ENCODE measurements around the gene EGR4.
A peak's percentile ranks its signal among the peaks of the same experiment; 100 is the strongest.

Gene EGR4

GRCh38 chr2:73293534-73294171 lies at the start of gene EGR4:
Gene EGR4 (minus strand): TSS chr2:73293548. CDS start chr2:73293317, 231 bp downstream.
- DNase-seq: peak; percentile 86

GRCh38 chr2:73341039-73341438 lies 47.7 kb upstream of the EGR4 start:
- DNase-seq: no peak

GRCh38 chr2:73339201-73339600 lies 45.9 kb upstream of the EGR4 start:
- DNase-seq: no peak

DNA sequence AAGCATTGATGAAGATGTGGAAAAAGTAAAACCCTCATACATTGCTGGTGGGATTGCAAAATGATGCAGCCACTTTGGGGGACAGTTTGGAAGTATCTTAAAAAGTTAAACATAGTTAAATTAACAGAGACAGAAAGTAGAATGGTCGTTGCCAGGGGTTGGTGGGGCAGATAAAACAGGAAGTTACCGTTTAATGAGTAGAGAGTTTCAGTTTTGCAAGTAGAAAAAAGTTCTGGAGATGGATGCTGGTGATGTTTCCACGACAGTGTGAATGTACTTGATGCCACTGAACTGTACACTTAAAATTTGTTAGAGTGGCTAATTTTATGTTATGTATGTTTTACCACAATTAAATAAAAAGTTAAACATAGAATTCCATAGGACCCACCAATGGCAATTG lies 44.5 kb upstream of the EGR4 start:
- DNase-seq: no peak

GRCh38 chr2:73334620-73335019 lies 41.3 kb upstream of the EGR4 start:
- no peak for DNase-seq

DNA sequence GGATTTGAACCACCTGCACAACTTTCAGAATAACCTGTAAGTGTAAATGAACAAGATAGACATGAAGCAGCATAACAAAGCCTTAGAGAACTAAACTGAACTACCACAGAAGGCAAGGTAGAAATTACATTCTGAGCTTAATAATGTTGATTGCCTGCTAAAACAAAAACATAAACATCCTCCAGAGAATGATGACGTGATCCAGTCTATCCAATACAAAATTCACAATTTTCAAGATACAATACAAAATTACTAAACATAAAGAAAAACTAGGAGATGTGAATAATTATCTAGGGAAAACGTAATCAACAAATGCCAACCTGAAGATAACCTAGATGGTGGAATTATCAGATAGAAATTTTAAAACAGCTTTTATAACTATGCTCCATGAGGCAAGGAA lies 40.7 kb upstream of the EGR4 start:
- DNase-seq: no peak

- no peak for DNase-seq
These were observed 40.2 kb upstream of the EGR4 start for GRCh38 chr2:73333564-73333963.

- no peak for DNase-seq
These were observed 30.9 kb upstream of the EGR4 start for GRCh38 chr2:73324126-73324725.

DNA sequence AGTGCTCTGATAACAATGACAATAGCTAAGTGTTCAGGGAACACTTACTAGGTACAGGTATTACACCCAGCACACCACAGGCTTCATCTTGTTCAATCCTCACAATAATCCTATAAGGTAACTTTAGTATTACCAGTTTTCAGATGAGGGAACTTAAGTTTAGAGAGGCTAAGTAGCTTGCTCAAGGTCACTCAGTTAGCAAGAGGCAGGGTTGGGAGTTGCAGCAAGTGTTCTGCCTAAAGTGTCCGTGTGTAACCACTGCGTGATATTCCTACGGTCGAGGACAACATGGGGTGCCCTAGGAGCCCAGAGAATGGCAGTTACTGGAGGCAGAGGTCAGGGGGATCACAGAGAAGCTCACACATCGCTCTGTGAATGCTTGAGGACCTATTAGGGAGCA lies 30.2 kb upstream of the EGR4 start:
- DNase-seq: no peak

GRCh38 chr2:73314441-73314840 lies 21.1 kb upstream of the EGR4 start:
- DNase-seq: no peak

- no peak for DNase-seq
These were observed 14.4 kb upstream of the EGR4 start for GRCh38 chr2:73307720-73308119.

DNA sequence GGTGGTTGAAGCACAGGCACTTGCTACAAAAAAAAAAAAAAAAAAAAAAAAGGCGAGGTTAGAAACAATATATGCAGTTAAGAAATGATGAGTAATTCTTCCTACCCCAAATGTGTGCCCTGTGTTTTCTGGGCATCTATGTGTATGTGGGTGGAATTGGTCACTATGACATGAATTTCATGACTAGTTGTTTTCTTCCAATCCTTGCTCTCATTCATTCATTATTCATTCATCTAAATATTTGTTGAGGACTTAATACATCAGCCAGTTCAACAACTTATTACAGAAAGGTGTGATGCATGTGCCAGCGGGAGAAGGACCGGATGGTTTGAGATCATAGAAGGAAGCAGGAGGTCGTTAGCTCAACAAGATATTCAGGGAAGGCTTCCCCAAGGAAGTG lies 8.3 kb upstream of the EGR4 start:
- no peak for DNase-seq

DNA sequence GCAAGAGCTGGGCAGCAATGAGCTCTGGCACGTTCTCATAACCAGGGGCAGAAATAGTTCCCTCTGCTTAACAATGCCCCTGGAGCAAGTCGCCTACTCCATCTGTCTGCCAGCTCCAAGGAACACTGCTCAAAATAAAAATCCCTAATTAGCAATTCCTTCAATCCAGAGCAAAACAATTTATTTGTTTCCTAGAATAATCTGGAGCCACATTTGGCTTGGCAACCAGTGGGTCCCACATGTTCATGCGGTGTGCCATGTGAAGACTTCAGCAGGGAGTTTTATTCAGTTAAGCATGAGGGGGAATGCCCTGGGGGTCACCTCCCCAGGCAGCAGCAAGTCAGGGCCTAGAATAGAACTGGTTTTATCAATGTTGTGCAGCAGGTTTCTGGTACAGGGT lies 7.6 kb upstream of the EGR4 start:
- no peak for DNase-seq

DNA sequence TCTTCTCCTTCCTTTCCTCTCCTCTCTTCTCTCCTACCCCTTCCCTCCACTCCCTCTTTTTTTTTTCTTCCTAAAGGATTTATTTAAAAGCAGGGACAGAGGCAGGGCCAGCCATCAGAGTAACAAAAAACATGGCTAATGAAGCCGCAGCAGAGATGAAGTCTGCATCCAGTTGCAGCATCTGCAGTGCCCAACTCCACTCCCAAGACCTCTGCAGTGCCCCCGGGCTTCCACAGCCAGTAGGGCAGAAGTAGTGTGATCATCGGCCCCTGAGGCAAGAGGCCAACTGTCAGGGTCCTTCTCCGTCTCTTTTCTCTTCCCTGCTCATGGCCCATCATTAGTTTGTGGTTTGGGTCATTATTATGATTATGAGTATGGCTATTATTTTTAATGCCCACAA lies 4.2 kb upstream of the EGR4 start:
- no peak for DNase-seq

GRCh38 chr2:73297151-73297559 lies 3.8 kb upstream of the EGR4 start:
- DNase-seq: no peak

DNA sequence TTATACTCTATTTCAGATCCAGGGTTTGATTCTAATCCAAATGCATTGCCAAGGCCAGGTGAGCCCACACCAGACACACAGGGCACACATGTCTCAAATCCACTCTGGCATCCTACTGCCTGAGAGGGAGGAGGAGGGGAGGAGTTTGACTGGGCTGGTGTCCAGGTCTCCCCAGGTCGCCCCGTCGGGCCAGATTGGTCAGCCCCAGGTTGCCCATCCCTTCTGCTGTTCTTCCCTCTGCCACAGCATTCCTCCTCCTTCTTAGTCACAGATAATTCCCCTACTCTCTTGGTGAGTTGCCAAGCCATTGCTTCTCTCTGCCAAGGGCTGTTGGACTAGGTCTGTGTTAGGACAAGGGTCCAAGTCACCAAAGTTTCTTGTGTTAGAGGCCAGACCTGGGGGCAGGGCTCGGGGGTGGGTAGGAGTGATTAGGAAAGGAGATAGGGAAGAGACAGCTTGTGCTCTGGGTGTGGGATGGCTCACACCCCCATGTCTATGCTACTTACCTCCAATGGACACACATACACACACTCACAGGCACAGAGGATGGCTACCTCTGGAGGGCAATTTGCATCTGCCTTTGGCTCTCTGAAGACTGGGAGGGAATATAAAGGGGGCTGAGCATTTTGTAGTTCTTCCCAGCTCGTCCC lies 2.5 kb upstream of the EGR4 start:
- no peak for DNase-seq

GRCh38 chr2:73294239-73294638 lies 891 bp upstream of the EGR4 start:
- no peak for DNase-seq

DNA sequence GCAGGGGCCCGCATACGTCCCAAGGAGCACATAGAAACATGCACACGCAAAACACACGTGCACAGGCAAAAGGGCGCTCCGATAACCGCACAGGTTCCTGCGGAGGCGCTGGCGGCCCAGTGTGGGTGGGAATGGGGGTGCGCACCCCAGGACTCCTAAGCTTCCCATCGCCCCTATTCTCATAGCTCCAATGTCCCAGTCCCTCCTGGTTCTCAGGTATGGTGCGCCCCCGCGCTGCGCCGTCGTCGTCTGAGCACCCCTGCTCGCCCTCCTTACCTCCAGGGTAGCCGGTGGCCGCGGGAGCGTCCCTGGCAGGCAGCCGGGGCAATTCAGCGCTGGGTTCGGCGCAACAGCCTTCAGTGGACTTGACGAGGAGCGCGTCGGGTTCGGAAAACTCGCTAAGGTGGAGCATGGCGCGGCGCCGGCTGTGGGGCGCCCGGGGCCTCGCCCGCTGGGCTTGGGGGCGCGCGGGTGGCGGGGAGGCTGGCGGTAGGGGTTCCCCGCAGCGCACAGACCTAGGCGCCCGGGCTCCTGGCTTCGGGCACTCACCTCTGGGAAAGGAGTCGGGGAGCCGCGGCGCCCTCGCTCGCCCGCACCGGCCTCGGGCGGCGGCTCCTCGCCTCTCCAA lies 328 bp downstream of the EGR4 start:
- DNase-seq: peak; percentile 17

DNA sequence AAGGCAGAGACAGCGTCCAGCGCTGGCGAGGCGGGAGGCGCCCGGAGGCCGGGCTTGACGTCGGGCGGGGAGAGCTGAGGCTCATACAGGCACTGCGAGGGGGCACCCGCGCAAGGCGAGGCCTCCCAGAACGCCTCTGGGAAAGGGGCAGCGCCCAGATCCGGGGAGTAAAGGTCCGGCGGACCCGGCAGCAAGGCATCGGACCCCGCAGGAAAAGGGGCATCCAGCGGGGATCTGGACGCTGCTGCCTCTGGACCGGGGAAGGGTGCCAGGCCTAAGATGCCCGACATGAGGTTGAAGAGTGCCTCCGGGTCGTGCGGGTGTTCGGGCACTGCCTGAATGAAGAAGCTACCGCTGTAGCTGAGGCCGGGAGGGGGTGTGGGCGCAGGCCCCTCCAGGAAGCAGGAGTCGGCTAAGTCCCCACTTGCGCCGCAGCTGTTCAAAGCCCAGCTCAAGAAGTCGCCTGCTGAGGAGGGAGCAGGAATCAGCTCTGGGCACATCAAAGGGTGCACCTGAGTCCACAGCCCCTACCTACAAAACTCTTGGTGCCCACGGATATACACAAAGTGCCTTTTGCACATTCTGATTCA lies 937 bp downstream of the EGR4 start:
- DNase-seq: peak; percentile 10

DNA sequence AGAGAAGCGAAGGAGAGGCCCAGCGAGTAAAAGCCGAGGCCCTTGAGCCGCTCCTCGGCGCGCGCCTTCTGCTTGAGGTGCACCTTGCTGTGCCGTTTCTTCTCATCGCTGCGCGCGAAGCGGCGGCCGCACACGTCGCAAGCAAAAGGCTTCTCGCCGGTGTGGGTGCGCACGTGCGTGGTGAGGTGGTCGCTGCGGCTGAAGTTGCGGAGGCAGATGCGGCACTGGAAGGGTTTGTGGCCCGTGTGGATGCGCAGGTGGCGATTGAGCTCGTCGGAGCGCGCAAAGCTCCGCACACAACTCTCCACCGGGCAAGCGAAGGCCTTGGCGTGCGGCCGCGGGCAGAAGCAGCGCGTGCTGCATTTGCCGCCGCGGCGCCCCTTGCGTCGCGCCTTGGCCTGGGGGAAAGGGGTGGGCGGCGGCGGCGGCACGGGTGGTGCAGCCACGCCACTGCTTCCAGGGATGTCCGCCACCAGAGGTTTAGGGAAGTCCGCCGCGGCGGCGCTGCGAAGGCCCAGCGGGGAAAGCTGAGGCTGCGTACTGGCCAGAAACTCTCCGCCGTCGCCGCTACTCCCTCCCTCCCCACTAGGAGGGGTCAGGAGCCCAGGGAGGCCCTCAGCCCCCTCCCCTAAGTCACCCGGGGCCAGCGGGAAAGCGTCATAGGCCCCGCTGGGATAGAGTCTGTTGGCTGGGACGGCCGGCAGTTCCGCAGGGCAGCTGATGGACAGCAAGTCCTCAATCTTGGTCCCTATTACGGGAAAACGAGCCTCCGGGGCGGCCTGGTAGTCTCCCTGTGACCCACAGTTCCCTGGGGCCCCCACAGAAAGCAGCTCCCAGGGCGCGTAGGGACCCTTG lies 1.7 kb downstream of the EGR4 start:
- peak; percentile 33 for DNase-seq

- DNase-seq: peak; percentile 87
These were observed 2.3 kb downstream of the EGR4 start for GRCh38 chr2:73291093-73291460.

GRCh38 chr2:73290049-73290839 lies 3.1 kb downstream of the EGR4 start:
- peak; percentile 77 for DNase-seq

Data from hematopoietic multipotent progenitor cell treated with erythropoietin and hydrocortisone succinate and interleukin-3 and kit ligand, for 4 days (in vitro differentiated cells).